Neuron (in vitro differentiated cells): ENCODE results near the gene CENPT.
"Not testable (repeated sequence)": the region's sequence is repeated elsewhere in the genome, so short reads cannot be mapped to it uniquely, and the experiment has no call there.

Source experiments
- H2AFZ ChIP-seq: one replicate; pipeline ENCODE4 v1.6.1; 2013; ENCODE audit warnings: low read depth, mild to moderate bottlenecking, inconsistent platforms, low read length, moderate library complexity
- H3K27me3 ChIP-seq: one replicate; pipeline ENCODE4 v1.6.1; 2013; ENCODE audit warnings: low read length; ENCODE audit not compliant: insufficient read depth
- H3K36me3 ChIP-seq: one replicate; pipeline ENCODE4 v1.6.1; 2013; ENCODE audit warnings: low read length; ENCODE audit not compliant: insufficient read depth
- H3K4me1 ChIP-seq: one replicate; pipeline ENCODE4 v1.6.1; 2013; ENCODE audit warnings: low read length; ENCODE audit not compliant: insufficient read depth
- H3K4me3 ChIP-seq: 2 replicates; pipeline ENCODE4 v1.5.1; 2013; ENCODE audit warnings: mild to moderate bottlenecking, low read length, moderate library complexity
- H3K9me3 ChIP-seq: one replicate; pipeline ENCODE4 v1.6.1; 2013; ENCODE audit warnings: low read length

Gene CENPT

GRCh38 chr16:67837811-67838210 is 9.7 kb downstream of the CENPT start:
- no peak overlapping the region for H3K4me3 ChIP-seq
- no peaks in the 10 kb centered on the region for H3K9me3 ChIP-seq
- no peak overlapping the region for H2AFZ ChIP-seq
- H3K36me3 ChIP-seq = no peaks in the 10 kb centered on the region
- no peaks in the 10 kb centered on the region for H3K27me3 ChIP-seq
- peaks cover 9% of the 10 kb centered on the region for H3K4me1 ChIP-seq

GRCh38 chr16:67837190-67837589 is 10.3 kb downstream of the CENPT start:
- peaks cover 15% of the 10 kb centered on the region for H3K4me1 ChIP-seq
- not testable (repeated sequence) for H2AFZ ChIP-seq, H3K27me3 ChIP-seq, H3K9me3 ChIP-seq, H3K36me3 ChIP-seq, H3K4me3 ChIP-seq

GRCh38 chr16:67834242-67834614 is 13.3 kb downstream of the CENPT start:
- peak overlapping the region; percentile 90 for H2AFZ ChIP-seq
- no peaks in the 10 kb centered on the region for H3K9me3 ChIP-seq
- peak overlapping the region; percentile 72 for H3K4me3 ChIP-seq
- H3K36me3 ChIP-seq = peaks cover 31% of the 10 kb centered on the region
- no peaks in the 10 kb centered on the region for H3K27me3 ChIP-seq
- peaks cover 15% of the 10 kb centered on the region for H3K4me1 ChIP-seq

- Histone ChIP-seq H3K9me3 (no peaks in the 10 kb centered on the region), H2AFZ (peak overlapping the region; percentile 90), H3K27me3 (no peaks in the 10 kb centered on the region), H3K4me3 (peak overlapping the region; percentile 72), H3K4me1 (peaks cover 15% of the 10 kb centered on the region), H3K36me3 (peaks cover 37% of the 10 kb centered on the region)
These were observed 13.9 kb downstream of the CENPT start for GRCh38 chr16:67833415-67834241.

DNA sequence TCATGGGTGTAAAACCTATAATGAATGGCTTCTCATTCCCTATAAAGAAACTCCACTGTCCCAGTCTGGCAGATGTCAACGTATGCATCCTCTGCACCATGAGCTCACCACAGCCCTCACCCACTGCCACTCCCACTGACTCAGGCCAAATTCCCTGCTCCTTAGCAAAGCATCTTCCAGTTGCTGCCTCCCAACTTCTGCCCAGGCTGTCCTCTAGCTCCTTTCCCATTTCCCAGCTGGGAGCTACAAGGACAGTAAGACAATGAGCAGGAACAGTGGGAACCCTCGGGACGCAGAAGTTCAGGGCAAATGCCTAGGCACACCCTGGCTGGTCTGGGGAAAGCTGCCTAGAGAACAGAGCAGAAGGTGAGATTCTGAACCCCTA is 14.5 kb downstream of the CENPT start:
- Histone ChIP-seq H3K4me3 (peak overlapping the region; percentile 72), H3K9me3 (no peaks in the 10 kb centered on the region), H2AFZ (peak overlapping the region; percentile 90), H3K4me1 (peaks cover 15% of the 10 kb centered on the region), H3K27me3 (no peaks in the 10 kb centered on the region), H3K36me3 (peaks cover 42% of the 10 kb centered on the region)

DNA sequence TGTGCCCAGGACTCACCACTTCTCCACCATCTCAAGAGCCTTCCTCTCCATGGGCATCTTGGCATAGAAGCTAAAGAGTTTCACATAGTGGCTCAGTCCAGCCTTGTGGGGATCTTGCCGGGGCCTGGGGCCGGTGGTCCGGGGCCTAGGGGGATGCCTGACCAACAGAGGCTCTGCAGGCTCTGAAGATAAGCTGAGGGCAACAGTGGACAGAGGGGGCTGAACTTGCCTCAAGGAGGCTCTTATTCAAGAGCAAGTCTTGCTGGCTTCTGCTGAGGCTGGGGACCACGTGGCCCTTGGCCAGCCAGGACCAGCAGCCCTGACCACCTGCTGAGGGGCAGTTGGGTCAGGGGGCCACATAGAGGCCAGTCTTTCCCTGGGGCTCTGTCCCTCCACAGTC is 18.8 kb downstream of the CENPT start:
- Histone ChIP-seq H3K9me3 (no peaks in the 10 kb centered on the region), H3K4me1 (peaks cover 10% of the 10 kb centered on the region), H2AFZ (no peak overlapping the region), H3K27me3 (no peaks in the 10 kb centered on the region), H3K36me3 (peaks cover 60% of the 10 kb centered on the region), H3K4me3 (no peak overlapping the region)

- H3K9me3 ChIP-seq = no peaks in the 10 kb centered on the region
- H3K36me3 ChIP-seq = peaks cover 46% of the 10 kb centered on the region
- H3K4me3 ChIP-seq = no peak overlapping the region
- H3K27me3 ChIP-seq = no peaks in the 10 kb centered on the region
- H3K4me1 ChIP-seq = no peaks in the 10 kb centered on the region
- H2AFZ ChIP-seq = no peak overlapping the region
These were observed 21.6 kb downstream of the CENPT start for GRCh38 chr16:67825906-67826305.

DNA sequence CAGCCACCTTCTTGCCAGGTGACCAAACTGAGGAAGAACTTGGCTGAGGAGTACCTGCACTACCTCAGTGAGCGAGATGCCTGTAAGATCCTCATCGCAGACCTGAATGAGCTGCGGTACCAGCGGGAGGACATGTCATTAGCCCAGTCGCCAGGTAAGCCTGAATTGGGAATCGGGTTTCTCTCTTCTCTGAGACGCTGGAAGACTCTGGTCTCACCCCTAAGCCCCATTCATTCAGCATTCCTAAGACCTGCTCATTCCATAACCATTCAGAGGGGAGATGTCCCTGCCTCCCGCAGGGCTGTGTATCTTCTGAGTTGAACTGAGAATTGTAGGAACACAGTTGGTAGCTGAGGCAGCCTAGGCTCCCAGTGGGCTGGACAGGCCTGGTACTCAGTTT is 22.4 kb downstream of the CENPT start:
- no peaks in the 10 kb centered on the region for H3K27me3 ChIP-seq
- peaks cover 39% of the 10 kb centered on the region for H3K36me3 ChIP-seq
- H3K9me3 ChIP-seq = no peaks in the 10 kb centered on the region
- H3K4me3 ChIP-seq = no peak overlapping the region
- H2AFZ ChIP-seq = no peak overlapping the region
- no peaks in the 10 kb centered on the region for H3K4me1 ChIP-seq

DNA sequence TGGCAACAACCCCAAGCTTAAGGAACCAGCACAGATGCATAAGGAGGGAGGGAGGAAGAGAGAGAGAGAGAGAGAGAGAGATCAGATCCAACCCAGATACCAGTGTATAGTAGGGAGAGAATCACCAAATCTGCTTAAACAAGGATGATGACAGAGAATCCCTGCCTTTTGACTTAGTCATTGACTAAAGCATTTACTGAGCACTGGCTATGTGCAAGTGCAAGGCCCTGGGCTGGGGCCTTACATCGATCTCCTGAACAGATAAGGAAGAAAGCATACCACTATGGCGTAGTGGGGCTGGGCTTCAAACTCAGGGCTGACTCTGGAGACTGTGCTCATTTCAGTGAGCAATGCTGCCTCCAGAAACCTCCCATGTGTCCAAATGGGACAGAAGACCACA is 25.0 kb downstream of the CENPT start:
- H3K9me3 ChIP-seq = no peaks in the 10 kb centered on the region
- H3K4me1 ChIP-seq = no peaks in the 10 kb centered on the region
- peaks cover 14% of the 10 kb centered on the region for H3K36me3 ChIP-seq
- no peak overlapping the region for H2AFZ ChIP-seq
- no peaks in the 10 kb centered on the region for H3K27me3 ChIP-seq
- no peak overlapping the region for H3K4me3 ChIP-seq

DNA sequence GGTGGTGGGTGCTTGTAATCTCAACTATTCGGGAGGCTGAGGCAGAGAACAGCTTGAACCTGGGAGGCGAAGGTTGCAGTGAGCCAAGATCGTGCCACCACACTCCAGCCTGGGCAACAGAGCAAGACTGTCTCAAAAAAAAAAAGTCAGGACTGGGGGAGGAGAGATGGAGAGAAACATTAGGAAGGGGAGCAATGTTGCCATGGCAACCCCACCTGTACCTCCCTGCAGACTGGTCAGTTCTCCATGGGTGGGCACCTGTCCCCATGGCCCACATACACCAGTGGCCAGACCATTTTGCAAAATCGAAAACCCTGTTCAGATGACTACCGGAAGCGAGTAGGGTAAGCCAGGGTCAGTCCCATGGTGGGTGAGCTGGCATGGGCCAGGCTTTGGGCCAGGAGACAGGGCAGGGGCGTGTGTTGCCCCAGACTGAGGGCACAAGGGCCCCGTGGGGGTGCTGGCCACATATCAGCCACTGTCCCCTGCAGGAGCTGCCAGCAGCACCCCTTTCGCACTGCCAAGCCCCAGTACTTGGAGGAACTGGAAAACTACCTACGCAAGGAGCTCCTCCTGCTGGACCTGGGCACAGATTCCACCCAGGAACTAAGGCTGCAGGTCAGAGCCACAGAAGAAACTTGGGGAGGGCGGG is 26.8 kb downstream of the CENPT start:
- no peaks in the 10 kb centered on the region for H3K27me3 ChIP-seq
- H3K4me3 ChIP-seq = no peak overlapping the region
- H3K36me3 ChIP-seq = peaks cover under 1% of the 10 kb centered on the region
- H2AFZ ChIP-seq = no peak overlapping the region
- no peaks in the 10 kb centered on the region for H3K4me1 ChIP-seq
- no peaks in the 10 kb centered on the region for H3K9me3 ChIP-seq

- Histone ChIP-seq H3K27me3 (no peaks in the 10 kb centered on the region), H3K36me3 (no peaks in the 10 kb centered on the region), H3K4me1 (no peaks in the 10 kb centered on the region), H3K9me3 (no peaks in the 10 kb centered on the region), H3K4me3 (no peak overlapping the region), H2AFZ (no peak overlapping the region)
These were observed 32.9 kb downstream of the CENPT start for GRCh38 chr16:67814567-67814966.

- no peaks in the 10 kb centered on the region for H3K36me3 ChIP-seq
- H3K4me3 ChIP-seq = no peak overlapping the region
- no peaks in the 10 kb centered on the region for H3K9me3 ChIP-seq
- no peaks in the 10 kb centered on the region for H3K27me3 ChIP-seq
- H2AFZ ChIP-seq = no peak overlapping the region
- H3K4me1 ChIP-seq = peaks cover 6% of the 10 kb centered on the region
These were observed 35.6 kb downstream of the CENPT start for GRCh38 chr16:67811899-67812298.

DNA sequence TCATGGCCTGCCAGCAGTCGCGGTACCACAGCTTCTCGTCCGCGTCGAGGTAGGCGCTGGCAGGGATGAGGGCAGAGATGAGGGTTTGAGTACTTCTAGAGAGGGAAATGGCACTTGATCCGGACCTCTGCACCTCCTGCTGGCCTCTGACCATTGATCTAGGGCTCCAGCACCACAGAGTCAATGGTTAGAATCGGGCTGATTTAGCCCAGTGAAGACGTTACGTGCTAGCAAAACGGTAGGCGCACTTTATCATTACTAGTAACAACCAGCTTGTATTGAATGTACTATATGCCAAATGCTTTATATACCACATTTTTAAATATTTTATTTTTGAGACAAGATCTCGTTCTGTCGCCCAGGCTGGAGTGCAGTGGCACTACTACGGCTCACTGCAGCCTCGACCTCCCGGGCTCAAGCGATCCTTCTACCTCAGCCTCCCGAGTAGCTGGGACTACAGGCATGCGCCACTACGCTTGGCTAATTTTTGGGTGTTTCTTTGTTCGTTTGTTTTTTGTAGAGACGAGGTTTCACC is 40.3 kb downstream of the CENPT start:
- peaks cover 15% of the 10 kb centered on the region for H3K4me1 ChIP-seq
- peak overlapping the region; percentile 67 for H2AFZ ChIP-seq
- H3K9me3 ChIP-seq = no peaks in the 10 kb centered on the region
- H3K27me3 ChIP-seq = no peaks in the 10 kb centered on the region
- H3K4me3 ChIP-seq = peak overlapping the region; percentile 75
- peaks cover 15% of the 10 kb centered on the region for H3K36me3 ChIP-seq
